ENCODE data around the gene ZNF524. TPM values are rescaled to one million over a fixed set of nuclear protein-coding genes. Genes with fewer than 3 reads are reported as not detected.
"Not testable (repeated sequence)": the region's sequence is repeated elsewhere in the genome, so short reads cannot be mapped to it uniquely, and the experiment has no call there.

Gene ZNF524
- total and polyA plus RNA-seq, 2 experiments from 2014 or later, result 17.8 to 18.2 TPM

DNA sequence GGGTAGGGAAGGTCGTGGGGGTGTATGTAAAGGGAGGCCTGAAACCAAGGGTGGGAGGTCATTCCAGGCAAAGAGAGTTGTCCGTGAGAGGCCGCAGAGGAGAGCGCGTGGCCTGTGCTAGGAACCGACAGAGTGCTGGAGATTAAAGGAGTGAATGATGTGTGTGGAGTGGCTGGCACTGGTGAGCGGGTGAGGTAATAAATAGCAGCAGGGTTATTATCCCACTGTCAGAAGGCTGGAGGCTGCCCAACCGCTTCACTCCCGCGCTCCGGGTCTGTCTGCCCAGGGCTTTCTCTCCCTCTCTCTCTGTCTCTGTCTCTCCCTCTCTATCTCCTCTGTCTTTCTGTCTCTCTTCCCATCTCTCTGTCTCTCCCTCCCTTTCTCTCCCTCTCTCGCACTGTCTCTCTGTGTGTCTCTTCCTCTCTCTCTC, 36.8 kb upstream of the ZNF524 start:
- Histone ChIP-seq H3K9ac (no peak overlapping the region), H3K9me2 (ENCODE audit: insufficient read depth) (no peaks in the 10 kb centered on the region), H3K36me3 (ENCODE audit: low read depth) (no peaks in the 10 kb centered on the region), H3F3A (ENCODE audit: insufficient read depth) (no peaks in the 10 kb centered on the region), H3K27ac (no peak overlapping the region), H4K20me1 (ENCODE audit: insufficient read depth) (no peaks in the 10 kb centered on the region), H3K9me3 (ENCODE audit: low read depth) (no peaks in the 10 kb centered on the region), H3K79me2 (ENCODE audit: insufficient read depth) (no peaks in the 10 kb centered on the region), H3K4me3 (no peak overlapping the region), H3K4me2 (ENCODE audit: unreplicated experiment) (no peak overlapping the region), H2AFZ (no peak overlapping the region), H3K27me3 (replicated peaks; ENCODE audit: insufficient read depth) (no peaks in the 10 kb centered on the region; the same call in 1 of the 2 replicates), H3K4me1 (ENCODE audit: insufficient read depth) (no peaks in the 10 kb centered on the region)
- 14 to 15% methylated on average over 8 to 12 of the region's 12 CpGs for WGBS, 2 experiments (ENCODE audit: low coverage in 1 of 2, low lambda C conversion rate in 2 of 2, missing lambda C conversion rate in 2 of 2)
- in situ Hi-C loops (cut with MboI), result no loop called here
- DNase-seq, result peak; percentile 60
- no peak for TF ChIP-seq EZH2phosphoT487 (IDR thresholded peaks at IDR 0.05; ENCODE audit: insufficient read depth, low read depth)

GRCh38 chr19:55566823-55567222, 33.3 kb upstream of the ZNF524 start:
- H3K9me3 ChIP-seq (ENCODE audit: low read depth), result no peaks in the 10 kb centered on the region
- H3K27ac ChIP-seq, result no peak overlapping the region
- 26% methylated on average over 9 of the region's 9 CpGs for WGBS, 2 experiments (ENCODE audit: low coverage in 1 of 2, low lambda C conversion rate in 2 of 2, missing lambda C conversion rate in 2 of 2)
- H3K36me3 ChIP-seq (ENCODE audit: low read depth), result no peaks in the 10 kb centered on the region
- no peak overlapping the region for H3K9ac ChIP-seq
- no peaks in the 10 kb centered on the region for H3K4me1 ChIP-seq (ENCODE audit: insufficient read depth)
- no peaks in the 10 kb centered on the region for H4K20me1 ChIP-seq (ENCODE audit: insufficient read depth)
- no peak overlapping the region for H2AFZ ChIP-seq
- no peaks in the 10 kb centered on the region; the same call in 1 of the 2 replicates for H3K27me3 ChIP-seq (replicated peaks; ENCODE audit: insufficient read depth)
- H3K9me2 ChIP-seq (ENCODE audit: insufficient read depth), result no peaks in the 10 kb centered on the region
- no peak overlapping the region for H3K4me2 ChIP-seq (ENCODE audit: unreplicated experiment)
- in situ Hi-C loops (cut with MboI), result no loop called here
- no peaks in the 10 kb centered on the region for H3K79me2 ChIP-seq (ENCODE audit: insufficient read depth)
- DNase-seq, result no peak
- no peaks in the 10 kb centered on the region for H3F3A ChIP-seq (ENCODE audit: insufficient read depth)
- no peak overlapping the region for H3K4me3 ChIP-seq
- TF ChIP-seq EZH2 (IDR thresholded peaks at IDR 0.05; ENCODE audit: insufficient read depth, poor library complexity, severe bottlenecking) (no peak), EZH2phosphoT487 (IDR thresholded peaks at IDR 0.05; ENCODE audit: insufficient read depth, low read depth) (no peak)

GRCh38 chr19:55567708-55568328, 32.3 kb upstream of the ZNF524 start:
- H3K4me3 ChIP-seq, result no peak overlapping the region
- no peaks in the 10 kb centered on the region for H3K79me2 ChIP-seq (ENCODE audit: insufficient read depth)
- TF ChIP-seq EZH2phosphoT487 (IDR thresholded peaks at IDR 0.05; ENCODE audit: insufficient read depth, low read depth) (no peak), EZH2 (IDR thresholded peaks at IDR 0.05; ENCODE audit: insufficient read depth, poor library complexity, severe bottlenecking) (no peak)
- no peaks in the 10 kb centered on the region for H3F3A ChIP-seq (ENCODE audit: insufficient read depth)
- no peak overlapping the region for H3K9ac ChIP-seq
- H3K36me3 ChIP-seq (ENCODE audit: low read depth), result no peaks in the 10 kb centered on the region
- no peak for DNase-seq
- no peaks in the 10 kb centered on the region for H3K9me2 ChIP-seq (ENCODE audit: insufficient read depth)
- no peaks in the 10 kb centered on the region for H4K20me1 ChIP-seq (ENCODE audit: insufficient read depth)
- no peak overlapping the region for H3K4me2 ChIP-seq (ENCODE audit: unreplicated experiment)
- no peak overlapping the region for H2AFZ ChIP-seq
- in situ Hi-C loops (cut with MboI), result no loop called here
- no peaks in the 10 kb centered on the region; the same call in 1 of the 2 replicates for H3K27me3 ChIP-seq (replicated peaks; ENCODE audit: insufficient read depth)
- no peaks in the 10 kb centered on the region for H3K4me1 ChIP-seq (ENCODE audit: insufficient read depth)
- no peak overlapping the region for H3K27ac ChIP-seq
- H3K9me3 ChIP-seq (ENCODE audit: low read depth), result no peaks in the 10 kb centered on the region

DNA sequence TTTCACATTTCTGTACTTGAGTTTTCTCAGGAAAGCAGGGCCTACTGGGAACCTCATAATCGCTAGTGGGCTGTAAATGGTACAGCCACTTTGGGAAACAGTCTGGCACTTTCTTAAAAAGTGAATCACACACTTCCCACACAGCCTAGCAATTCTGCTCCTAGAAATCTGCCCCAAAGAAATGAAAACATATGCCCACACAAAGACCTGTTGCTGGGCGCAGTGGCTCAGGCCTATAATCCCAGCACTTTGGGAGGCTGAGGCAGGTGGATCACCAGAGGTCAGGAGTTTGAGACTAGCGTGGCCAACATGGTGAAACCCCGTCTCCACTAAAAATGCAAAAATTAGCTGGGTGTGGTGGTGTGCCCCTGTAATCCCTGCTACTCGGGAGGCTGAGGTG, 30.6 kb upstream of the ZNF524 start:
- not testable (repeated sequence) for H3K4me1 ChIP-seq (ENCODE audit: insufficient read depth)
- WGBS, 2 experiments (ENCODE audit: low coverage in 1 of 2, low lambda C conversion rate in 2 of 2, missing lambda C conversion rate in 2 of 2), result 51 to 67% methylated on average over 5 of the region's 5 CpGs

DNA sequence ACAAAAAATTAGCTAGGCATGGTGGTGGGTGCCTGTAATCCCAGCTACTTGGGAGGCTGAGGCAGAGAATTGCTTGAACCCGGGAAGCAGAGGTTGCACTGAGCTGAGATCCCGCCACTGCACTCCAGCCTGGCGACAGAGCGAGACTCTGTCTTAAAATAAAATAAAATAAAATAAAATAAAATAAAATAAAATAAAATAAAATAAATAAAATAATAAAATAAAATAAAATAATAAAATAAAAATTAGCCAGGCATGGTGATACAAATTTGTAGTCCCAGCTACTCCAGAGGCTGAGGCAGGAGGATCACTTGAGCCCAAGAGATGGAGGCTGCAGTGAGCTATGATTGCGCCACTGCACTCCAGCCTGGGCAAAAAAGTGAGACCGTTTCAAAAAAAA, 26.2 kb upstream of the ZNF524 start:
- DNase-seq; H3K27me3 ChIP-seq (replicated peaks; ENCODE audit: insufficient read depth); H3K9me2 ChIP-seq (ENCODE audit: insufficient read depth); H3K79me2 ChIP-seq (ENCODE audit: insufficient read depth); H3K27ac ChIP-seq; in situ Hi-C loops (cut with MboI); H3K36me3 ChIP-seq (ENCODE audit: low read depth); H3F3A ChIP-seq (ENCODE audit: insufficient read depth); H3K9me3 ChIP-seq (ENCODE audit: low read depth); H4K20me1 ChIP-seq (ENCODE audit: insufficient read depth); H3K4me2 ChIP-seq (ENCODE audit: unreplicated experiment); H3K4me3 ChIP-seq; H2AFZ ChIP-seq; H3K4me1 ChIP-seq (ENCODE audit: insufficient read depth); H3K9ac ChIP-seq: not testable (repeated sequence)
- WGBS, 2 experiments (ENCODE audit: low coverage in 1 of 2, low lambda C conversion rate in 2 of 2, missing lambda C conversion rate in 2 of 2), result 85 to 89% methylated on average over 6 of the region's 6 CpGs

More for the DNA sequence above, 30.6 kb upstream of the ZNF524 start:
- H2AFZ ChIP-seq; H3K9ac ChIP-seq; H3K27me3 ChIP-seq (replicated peaks; ENCODE audit: insufficient read depth); H3F3A ChIP-seq (ENCODE audit: insufficient read depth); H3K27ac ChIP-seq; H4K20me1 ChIP-seq (ENCODE audit: insufficient read depth); H3K79me2 ChIP-seq (ENCODE audit: insufficient read depth); H3K9me3 ChIP-seq (ENCODE audit: low read depth); H3K4me2 ChIP-seq (ENCODE audit: unreplicated experiment); in situ Hi-C loops (cut with MboI); H3K9me2 ChIP-seq (ENCODE audit: insufficient read depth); DNase-seq; H3K36me3 ChIP-seq (ENCODE audit: low read depth); H3K4me3 ChIP-seq: not testable (repeated sequence)

Measured in GM23248 (cell line).